SKM-1 (cell line): Measurements from ENCODE around the gene RTEL1.

Source experiments
- DNase-seq: peaks from one replicate; lab custom pipeline; 2025; ENCODE audit not compliant: unreplicated experiment; lab: John Stamatoyannopoulos, UW

The RTEL1 gene

GRCh38 chr20:63687419-63688178 lies 29.5 kb downstream of the RTEL1 start:
- no peak for DNase-seq

- no peak for DNase-seq
These were observed 30.3 kb downstream of the RTEL1 start for GRCh38 chr20:63688228-63689045.

DNA sequence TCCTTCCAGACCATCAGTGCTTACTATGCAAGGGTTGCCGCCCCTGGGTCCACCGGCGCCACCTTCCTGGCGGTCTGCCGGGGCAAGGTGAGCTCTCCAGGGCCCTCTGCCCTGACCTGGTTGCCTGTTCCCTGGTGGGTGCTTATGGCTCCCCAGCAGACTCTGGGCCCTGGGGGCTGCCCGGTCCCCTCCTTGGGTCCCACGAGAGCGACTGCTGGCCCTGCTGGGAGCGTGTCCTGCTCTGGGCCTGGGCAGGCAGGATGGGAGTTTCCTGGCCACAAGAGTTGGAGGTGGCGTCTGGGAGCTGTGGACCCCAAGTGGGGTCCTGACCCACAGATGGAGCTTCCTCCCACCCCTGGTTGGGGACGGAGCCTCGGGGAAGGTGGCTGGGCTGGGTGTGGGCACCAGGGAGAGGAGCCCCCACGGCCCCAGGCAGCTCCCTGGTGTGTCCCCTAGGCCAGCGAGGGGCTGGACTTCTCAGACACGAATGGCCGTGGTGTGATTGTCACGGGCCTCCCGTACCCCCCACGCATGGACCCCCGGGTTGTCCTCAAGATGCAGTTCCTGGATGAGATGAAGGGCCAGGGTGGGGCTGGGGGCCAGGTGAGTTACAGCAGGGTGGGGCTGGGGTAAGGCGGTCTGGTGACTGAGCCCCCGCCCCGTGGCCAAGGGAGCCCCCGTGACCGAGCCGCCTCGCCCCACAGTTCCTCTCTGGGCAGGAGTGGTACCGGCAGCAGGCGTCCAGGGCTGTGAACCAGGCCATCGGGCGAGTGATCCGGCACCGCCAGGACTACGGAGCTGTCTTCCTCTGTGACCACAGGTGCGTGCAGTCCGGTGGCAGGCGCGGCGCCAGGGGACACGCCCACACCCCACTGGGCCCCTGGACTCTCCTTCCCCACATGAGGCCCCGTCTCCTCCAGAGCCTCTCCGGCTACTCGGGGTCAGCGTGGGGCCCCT lies 31.2 kb downstream of the RTEL1 start:
- DNase-seq = no peak

DNA sequence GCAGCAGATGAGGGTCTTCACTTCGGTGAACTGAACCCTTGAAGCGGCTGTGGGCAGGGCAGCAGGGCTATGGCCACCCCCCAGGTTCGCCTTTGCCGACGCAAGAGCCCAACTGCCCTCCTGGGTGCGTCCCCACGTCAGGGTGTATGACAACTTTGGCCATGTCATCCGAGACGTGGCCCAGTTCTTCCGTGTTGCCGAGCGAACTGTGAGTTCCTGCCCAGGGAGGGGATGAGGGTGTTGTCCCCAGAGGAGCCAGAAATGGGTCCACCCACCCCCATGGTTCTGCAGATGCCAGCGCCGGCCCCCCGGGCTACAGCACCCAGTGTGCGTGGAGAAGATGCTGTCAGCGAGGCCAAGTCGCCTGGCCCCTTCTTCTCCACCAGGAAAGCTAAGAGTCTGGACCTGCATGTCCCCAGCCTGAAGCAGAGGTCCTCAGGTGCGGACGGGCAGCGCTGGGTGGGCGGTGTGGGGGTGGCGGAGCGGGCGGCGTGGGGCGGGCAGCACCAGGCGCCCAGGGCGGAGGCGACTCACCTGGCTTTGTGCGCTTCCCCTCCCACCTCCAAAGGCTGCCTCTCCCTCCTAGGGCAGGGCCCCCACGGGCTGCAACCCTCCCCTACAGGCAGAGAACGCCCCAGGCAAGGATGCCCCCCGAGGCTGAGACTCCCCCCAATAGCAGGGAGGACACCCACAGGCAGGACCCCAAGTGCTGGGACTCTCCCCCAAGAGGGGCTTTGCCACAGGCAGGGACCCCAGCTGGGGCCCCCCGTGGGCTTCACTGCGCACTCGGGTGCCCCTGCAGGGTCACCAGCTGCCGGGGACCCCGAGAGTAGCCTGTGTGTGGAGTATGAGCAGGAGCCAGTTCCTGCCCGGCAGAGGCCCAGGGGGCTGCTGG lies 32.1 kb downstream of the RTEL1 start:
- no peak for DNase-seq

GRCh38 chr20:63690898-63691710 lies 33.0 kb downstream of the RTEL1 start:
- no peak for DNase-seq

DNA sequence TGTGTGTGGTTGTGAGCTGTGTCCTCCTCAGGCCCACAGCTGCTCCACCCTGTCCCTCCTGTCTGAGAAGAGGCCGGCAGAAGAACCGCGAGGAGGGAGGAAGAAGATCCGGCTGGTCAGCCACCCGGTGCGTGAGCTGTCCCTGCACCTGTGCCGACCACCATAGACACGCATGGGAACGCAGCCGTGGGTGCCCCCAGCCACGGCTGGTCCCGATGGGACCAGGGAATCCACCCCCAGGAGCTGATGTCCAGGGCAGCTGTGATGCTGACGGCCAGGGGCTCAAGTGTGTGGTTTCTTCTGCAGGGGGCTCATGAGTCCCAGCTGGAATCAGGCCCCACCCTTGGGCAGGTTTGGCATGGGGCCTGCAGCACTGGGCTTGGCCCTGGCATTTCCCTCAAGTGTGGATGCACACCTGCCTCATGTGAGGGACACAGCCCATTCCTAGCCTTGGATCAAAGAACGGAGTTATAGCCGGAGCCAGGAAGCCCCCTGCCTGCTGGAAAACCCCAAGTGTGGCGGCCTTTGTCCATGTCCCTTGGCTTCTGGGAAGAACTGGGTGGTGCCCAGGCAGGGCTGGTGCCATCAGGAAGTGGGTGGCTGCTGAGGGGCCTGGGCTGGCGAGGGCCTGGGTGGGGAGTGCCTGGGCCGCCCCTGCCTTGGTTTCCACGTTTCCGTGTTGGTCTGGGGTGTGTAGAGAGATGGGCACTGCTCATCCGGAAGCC lies 33.8 kb downstream of the RTEL1 start:
- no peak for DNase-seq

- no peak for DNase-seq
These were observed 34.4 kb downstream of the RTEL1 start for GRCh38 chr20:63692436-63693082.

DNA sequence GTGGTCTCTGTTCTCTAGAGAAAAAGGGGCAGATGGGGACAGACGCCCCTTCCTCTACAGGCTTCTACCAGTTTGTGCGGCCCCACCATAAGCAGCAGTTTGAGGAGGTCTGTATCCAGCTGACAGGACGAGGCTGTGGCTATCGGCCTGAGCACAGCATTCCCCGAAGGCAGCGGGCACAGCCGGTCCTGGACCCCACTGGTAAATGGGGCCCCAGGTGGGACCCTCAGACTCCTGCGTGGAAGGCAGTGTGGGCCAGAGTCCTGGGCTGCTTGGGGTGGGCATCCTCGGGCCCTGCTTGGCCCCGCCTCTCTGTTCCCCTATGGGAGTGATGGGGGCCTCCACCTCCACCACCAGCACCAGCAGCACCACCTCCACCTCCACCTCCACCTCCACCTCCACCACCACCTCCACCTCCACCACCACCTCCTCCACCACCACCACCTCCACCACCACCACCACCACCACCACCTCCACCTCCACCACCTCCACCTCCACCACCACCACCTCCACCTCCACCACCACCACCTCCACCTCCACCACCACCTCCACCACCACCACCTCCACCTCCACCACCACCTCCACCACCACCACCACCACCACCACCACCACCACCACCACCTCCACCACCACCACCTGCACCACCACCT lies 35.1 kb downstream of the RTEL1 start:
- DNase-seq = no peak

DNA sequence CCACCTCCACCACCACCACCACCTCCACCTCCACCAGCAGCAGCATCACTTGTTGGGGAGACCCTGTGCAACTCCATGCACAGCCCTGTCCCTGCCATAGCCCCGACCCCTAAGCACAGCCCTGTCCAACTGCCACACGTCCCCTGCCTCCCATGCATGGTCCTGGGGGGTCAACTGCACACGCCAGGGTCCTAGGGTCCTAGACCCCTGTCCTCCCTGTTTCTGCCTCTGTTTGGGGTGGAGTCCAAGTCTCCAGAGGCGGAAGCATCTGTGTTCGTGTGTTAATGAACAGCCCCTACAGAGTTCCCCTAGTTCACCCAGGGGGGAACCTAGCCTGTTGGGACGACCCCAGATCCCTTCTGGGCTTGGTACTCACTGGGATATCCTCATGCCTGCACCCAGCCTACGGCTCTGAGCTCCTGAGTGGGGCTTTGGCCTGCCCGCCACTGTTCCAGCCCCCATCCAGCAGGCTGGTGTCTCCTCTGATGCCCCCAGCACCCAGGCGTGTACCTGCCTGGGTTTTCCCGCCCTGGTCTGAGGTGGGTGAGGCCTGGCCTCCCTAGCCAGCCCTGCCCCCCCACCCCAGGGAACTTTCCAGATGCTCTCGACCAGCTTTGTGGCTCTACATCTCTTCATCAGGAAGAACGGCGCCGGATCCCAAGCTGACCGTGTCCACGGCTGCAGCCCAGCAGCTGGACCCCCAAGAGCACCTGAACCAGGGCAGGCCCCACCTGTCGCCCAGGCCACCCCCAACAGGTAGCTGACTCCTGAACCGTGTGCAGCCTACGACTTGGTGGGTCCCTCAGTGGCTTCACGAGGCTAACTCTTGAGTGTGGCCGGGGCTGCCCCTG lies 35.8 kb downstream of the RTEL1 start:
- no peak for DNase-seq

GRCh38 chr20:63694584-63695423 lies 36.7 kb downstream of the RTEL1 start:
- no peak for DNase-seq

DNA sequence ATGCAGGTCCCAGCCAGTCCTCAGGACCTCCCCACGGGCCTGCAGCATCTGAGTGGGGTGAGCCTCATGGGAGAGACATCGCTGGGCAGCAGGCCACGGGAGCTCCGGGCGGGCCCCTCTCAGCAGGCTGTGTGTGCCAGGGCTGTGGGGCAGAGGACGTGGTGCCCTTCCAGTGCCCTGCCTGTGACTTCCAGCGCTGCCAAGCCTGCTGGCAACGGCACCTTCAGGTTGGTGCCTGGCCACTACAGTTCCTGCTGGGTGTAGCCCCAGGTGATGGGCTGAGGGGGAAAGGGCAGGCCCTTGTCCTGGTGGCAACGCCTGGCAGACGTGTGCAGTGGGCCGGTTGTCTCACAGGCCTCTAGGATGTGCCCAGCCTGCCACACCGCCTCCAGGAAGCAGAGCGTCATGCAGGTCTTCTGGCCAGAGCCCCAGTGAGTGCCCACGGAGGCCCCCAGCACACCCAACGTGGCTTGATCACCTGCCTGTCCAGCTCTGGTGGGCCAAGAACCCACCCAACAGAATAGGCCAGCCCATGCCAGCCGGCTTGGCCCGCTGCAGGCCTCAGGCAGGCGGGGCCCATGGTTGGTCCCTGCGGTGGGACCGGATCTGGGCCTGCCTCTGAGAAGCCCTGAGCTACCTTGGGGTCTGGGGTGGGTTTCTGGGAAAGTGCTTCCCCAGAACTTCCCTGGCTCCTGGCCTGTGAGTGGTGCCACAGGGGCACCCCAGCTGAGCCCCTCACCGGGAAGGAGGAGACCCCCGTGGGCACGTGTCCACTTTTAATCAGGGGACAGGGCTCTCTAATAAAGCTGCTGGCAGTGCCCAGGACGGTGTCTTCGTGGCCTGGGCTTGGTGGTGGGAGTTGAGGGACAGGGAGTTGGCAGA lies 37.6 kb downstream of the RTEL1 start:
- no peak for DNase-seq

DNA sequence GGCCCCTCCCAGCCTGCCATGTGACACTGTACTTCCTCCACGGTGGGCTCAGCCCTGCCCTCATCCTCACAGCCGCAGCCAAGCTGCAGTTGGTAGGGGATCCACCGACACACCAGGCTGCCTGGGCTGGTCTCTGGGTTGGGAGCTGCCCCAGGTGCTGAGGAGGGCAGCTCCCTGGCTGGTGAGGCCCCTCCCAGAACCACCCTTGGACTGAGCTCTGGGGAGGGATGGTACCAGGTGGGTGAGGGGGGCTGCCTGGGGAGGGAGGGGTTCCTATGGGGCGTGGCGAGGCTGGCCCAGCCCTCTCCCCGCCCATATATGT lies 38.2 kb downstream of the RTEL1 start:
- no peak for DNase-seq

- DNase-seq = no peak
These were observed 38.7 kb downstream of the RTEL1 start, which contains the start of gene TNFRSF6B for GRCh38 chr20:63696628-63697356. TSS of gene TNFRSF6B (plus strand) at chr20:63696652. CDS start at chr20:63696768, 116 bp downstream.

DNA sequence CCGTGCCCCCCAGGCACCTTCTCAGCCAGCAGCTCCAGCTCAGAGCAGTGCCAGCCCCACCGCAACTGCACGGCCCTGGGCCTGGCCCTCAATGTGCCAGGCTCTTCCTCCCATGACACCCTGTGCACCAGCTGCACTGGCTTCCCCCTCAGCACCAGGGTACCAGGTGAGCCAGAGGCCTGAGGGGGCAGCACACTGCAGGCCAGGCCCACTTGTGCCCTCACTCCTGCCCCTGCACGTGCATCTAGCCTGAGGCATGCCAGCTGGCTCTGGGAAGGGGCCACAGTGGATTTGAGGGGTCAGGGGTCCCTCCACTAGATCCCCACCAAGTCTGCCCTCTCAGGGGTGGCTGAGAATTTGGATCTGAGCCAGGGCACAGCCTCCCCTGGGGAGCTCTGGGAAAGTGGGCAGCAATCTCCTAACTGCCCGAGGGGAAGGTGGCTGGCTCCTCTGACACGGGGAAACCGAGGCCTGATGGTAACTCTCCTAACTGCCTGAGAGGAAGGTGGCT lies 39.3 kb downstream of the RTEL1 start:
- DNase-seq = no peak
